Panc1 (cell line): ENCODE data around the gene GULP1. TPM values are rescaled to one million over a fixed set of nuclear protein-coding genes. Genes with fewer than 3 reads are reported as not detected.

Source experiments
- ATAC-seq: fragments of 200-7000 bp; cut with Tn5 transposase; 2 replicates; pipeline ENCODE4 v1.9.1; 2020; ENCODE audit warnings: mild to moderate bottlenecking, moderate library complexity
- BruUV-seq: library from RNA; stranded (reverse); fragments of 400-500 nt; replicated peaks from 2 replicates; lab custom pipeline; 2021; lab: Mats Ljungman, UMichigan
- CTCF ChIA-PET: fragments of 300-600 bp; sonication (Branson Sonifier 250); formaldehyde crosslinking; loops from one replicate; lab custom pipeline; 2022; ENCODE audit warnings: antibody characterized with exemption; lab: Charles Lee
- POLR2A ChIA-PET: fragments of 300-600 bp; sonication (Branson Sonifier 250); formaldehyde crosslinking; loops from one replicate; lab custom pipeline; 2022; ENCODE audit warnings: antibody characterized with exemption; lab: Charles Lee
- DNase-seq: peaks from one replicate; pipeline ENCODE4 v3.0.0-alpha.2; 2010; ENCODE audit warnings: low read depth, low spot score
- H3K27ac ChIP-seq: 2 replicates; pipeline ENCODE4 v1.5.1; 2011; ENCODE audit warnings: mild to moderate bottlenecking, low read length, inconsistent platforms
- H3K27me3 ChIP-seq: fragments of 200-500 bp; sonication (Bioruptor generic); 2 replicates; pipeline ENCODE4 v1.6.0; 2014; ENCODE audit warnings: low read length, inconsistent platforms; ENCODE audit not compliant: control insufficient read depth, insufficient read depth
- H3K36me3 ChIP-seq: fragments of 200-500 bp; sonication (Bioruptor generic); 2 replicates; pipeline ENCODE4 v1.5.1; 2014; ENCODE audit warnings: inconsistent platforms, mild to moderate bottlenecking, low read length, moderate library complexity; ENCODE audit not compliant: control insufficient read depth, insufficient read depth
- H3K4me1 ChIP-seq: 2 replicates; pipeline ENCODE4 v1.5.1; 2011; ENCODE audit warnings: inconsistent platforms, mild to moderate bottlenecking, low read length, moderate library complexity; ENCODE audit not compliant: control insufficient read depth, insufficient read depth
- H3K4me3 ChIP-seq, 2 experiments: 2 replicates each; pipeline ENCODE4 v1.5.1; 2011 to 2012; ENCODE audit warnings: low read depth in 2 of 2, low read length in 2 of 2, mild to moderate bottlenecking in 2 of 2, inconsistent platforms in 1 of 2, moderate library complexity in 1 of 2
- H3K9me3 ChIP-seq: fragments of 200-500 bp; sonication (Bioruptor generic); 2 replicates; pipeline ENCODE4 v1.5.1; 2014; ENCODE audit warnings: low read depth, mild to moderate bottlenecking, inconsistent platforms, low read length, moderate library complexity; ENCODE audit not compliant: control insufficient read depth, insufficient read depth
- POLR2AphosphoS5 ChIP-seq: IDR thresholded peaks from 2 replicates; pipeline ENCODE4 v1.6.1; 2012; ENCODE audit warnings: mild to moderate bottlenecking, low read depth, low read length, moderate library complexity
- SIN3A ChIP-seq: IDR thresholded peaks from 2 replicates; pipeline ENCODE4 v1.6.1; 2012; ENCODE audit warnings: low read depth, mild to moderate bottlenecking, low read length, moderate library complexity, borderline replicate concordance; ENCODE audit not compliant: insufficient read depth
- TCF7L2 ChIP-seq: IDR thresholded peaks from 2 replicates; pipeline ENCODE4 v1.6.1; 2011; ENCODE audit warnings: mild to moderate bottlenecking, low read depth, low read length, inconsistent platforms
- in situ Hi-C: cut with HindIII; loops from 2 replicates; pipeline ENCODE4 v1.10.0; 2016; ENCODE audit warnings: low sequenced_read_pairs, low pct_unique_long_range_greater_than_20kb
- intact Hi-C: fragments of 100-400 bp; cut with micrococcal nuclease; formaldehyde crosslinking; loops from one replicate; pipeline ENCODE4 v1.10.0; 2022; ENCODE audit not compliant: unreplicated experiment
- total RNA-seq: library from RNA; stranded (reverse); gene quantifications from one replicate; pipeline ENCODE4 v1.2.1, GENCODE V29; 2021; ENCODE audit not compliant: unreplicated experiment
- TF ChIP-seq, protein P1 (sequence below), 2 experiments: IDR thresholded peaks; 2 replicates each; pipeline ENCODE4 v1.6.1; 2011 to 2012; ENCODE audit warnings: low read depth in 2 of 2, control low read depth in 1 of 2, low read length in 1 of 2, mild to moderate bottlenecking in 1 of 2, moderate library complexity in 1 of 2; ENCODE audit not compliant: insufficient read depth in 1 of 2
- TF ChIP-seq, protein P2 (sequence below): fragments of 450-650 bp; IDR thresholded peaks from 2 replicates; pipeline ENCODE4 v1.5.1; 2017; ENCODE audit warnings: mild to moderate bottlenecking

GULP1 gene
- total RNA-seq, 1 experiment from 2014 or later, result 51.5 TPM

DNA sequence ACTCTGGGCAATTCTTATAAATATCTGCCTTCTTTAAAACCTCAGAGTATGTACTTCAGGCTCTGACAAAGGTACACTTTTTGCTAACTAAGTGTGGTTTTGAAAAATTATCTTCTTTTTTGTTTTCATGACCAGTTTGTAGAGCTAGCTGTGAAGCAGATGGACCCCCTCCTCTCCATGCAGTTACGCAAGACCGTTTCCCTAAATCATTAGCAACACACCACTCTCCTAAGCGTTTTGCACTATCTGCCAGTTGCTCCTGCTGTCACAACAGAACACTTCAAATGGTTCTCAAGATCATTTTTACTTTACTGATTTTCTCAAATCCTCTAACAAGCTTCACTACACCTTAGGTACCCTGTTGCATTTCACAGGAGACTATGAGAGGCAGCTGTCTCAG is 53.3 kb downstream of the GULP1 start:
- in situ Hi-C loops (no loop called here), intact Hi-C loops (no loop called here)
- peaks cover 15% of the 10 kb centered on the region; the same call in 1 of the 2 replicates for H3K4me1 ChIP-seq
- DNase-seq (no peak), ATAC-seq (no peak)
- ChIA-PET CTCF (no interaction called here), POLR2A (no interaction called here)
- no peaks in the 10 kb centered on the region for H3K36me3 ChIP-seq
- TF ChIP-seq, protein P1, sequence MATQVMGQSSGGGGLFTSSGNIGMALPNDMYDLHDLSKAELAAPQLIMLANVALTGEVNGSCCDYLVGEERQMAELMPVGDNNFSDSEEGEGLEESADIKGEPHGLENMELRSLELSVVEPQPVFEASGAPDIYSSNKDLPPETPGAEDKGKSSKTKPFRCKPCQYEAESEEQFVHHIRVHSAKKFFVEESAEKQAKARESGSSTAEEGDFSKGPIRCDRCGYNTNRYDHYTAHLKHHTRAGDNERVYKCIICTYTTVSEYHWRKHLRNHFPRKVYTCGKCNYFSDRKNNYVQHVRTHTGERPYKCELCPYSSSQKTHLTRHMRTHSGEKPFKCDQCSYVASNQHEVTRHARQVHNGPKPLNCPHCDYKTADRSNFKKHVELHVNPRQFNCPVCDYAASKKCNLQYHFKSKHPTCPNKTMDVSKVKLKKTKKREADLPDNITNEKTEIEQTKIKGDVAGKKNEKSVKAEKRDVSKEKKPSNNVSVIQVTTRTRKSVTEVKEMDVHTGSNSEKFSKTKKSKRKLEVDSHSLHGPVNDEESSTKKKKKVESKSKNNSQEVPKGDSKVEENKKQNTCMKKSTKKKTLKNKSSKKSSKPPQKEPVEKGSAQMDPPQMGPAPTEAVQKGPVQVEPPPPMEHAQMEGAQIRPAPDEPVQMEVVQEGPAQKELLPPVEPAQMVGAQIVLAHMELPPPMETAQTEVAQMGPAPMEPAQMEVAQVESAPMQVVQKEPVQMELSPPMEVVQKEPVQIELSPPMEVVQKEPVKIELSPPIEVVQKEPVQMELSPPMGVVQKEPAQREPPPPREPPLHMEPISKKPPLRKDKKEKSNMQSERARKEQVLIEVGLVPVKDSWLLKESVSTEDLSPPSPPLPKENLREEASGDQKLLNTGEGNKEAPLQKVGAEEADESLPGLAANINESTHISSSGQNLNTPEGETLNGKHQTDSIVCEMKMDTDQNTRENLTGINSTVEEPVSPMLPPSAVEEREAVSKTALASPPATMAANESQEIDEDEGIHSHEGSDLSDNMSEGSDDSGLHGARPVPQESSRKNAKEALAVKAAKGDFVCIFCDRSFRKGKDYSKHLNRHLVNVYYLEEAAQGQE (IDR thresholded peaks at IDR 0.05; ENCODE audit: insufficient read depth in 1 of 2, low read depth in 2 of 2, low read length in 1 of 2), result no peak
- TF ChIP-seq POLR2AphosphoS5, result no peak
- no TSS peak for BruUV-seq
- no peaks in the 10 kb centered on the region for H3K9me3 ChIP-seq
- H3K27ac ChIP-seq, result peak overlapping the region; percentile 19; the same call in 1 of the 2 replicates
- no peaks in the 10 kb centered on the region for H3K27me3 ChIP-seq
- H3K4me3 ChIP-seq, result no peak overlapping the region

DNA sequence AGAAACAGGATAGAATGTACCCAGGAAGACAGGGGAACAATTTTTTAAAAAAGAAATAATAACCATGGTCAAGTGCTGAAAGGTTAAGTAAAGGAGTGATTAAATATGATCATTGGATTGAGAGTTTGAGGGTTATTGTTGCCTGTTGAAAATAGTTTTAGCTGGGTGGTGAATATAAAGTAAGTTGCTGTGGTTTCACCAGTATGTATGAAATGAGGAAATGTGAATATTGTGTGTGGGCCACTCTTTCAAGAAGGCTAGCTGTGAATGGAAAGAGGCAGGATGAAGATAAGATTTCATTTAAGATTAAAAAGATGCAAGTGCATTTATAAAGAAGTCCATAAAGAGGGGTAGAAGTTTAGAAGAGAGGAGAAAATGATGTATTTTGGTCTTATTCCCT is 53.8 kb downstream of the GULP1 start:
- Histone ChIP-seq H3K36me3 (no peaks in the 10 kb centered on the region), H3K4me3 (no peak overlapping the region), H3K27ac (no peak overlapping the region), H3K27me3 (no peaks in the 10 kb centered on the region), H3K9me3 (no peaks in the 10 kb centered on the region), H3K4me1 (peaks cover 15% of the 10 kb centered on the region; the same call in 1 of the 2 replicates)
- ATAC-seq (no peak), DNase-seq (no peak)
- TF ChIP-seq TCF7L2, result no peak
- TF ChIP-seq, protein P2, sequence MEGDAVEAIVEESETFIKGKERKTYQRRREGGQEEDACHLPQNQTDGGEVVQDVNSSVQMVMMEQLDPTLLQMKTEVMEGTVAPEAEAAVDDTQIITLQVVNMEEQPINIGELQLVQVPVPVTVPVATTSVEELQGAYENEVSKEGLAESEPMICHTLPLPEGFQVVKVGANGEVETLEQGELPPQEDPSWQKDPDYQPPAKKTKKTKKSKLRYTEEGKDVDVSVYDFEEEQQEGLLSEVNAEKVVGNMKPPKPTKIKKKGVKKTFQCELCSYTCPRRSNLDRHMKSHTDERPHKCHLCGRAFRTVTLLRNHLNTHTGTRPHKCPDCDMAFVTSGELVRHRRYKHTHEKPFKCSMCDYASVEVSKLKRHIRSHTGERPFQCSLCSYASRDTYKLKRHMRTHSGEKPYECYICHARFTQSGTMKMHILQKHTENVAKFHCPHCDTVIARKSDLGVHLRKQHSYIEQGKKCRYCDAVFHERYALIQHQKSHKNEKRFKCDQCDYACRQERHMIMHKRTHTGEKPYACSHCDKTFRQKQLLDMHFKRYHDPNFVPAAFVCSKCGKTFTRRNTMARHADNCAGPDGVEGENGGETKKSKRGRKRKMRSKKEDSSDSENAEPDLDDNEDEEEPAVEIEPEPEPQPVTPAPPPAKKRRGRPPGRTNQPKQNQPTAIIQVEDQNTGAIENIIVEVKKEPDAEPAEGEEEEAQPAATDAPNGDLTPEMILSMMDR, result no peak
- TF ChIP-seq, protein P1 (IDR thresholded peaks at IDR 0.05; ENCODE audit: insufficient read depth in 1 of 2, low read depth in 2 of 2, low read length in 1 of 2), result no peak
- no peak for TF ChIP-seq SIN3A
- TF ChIP-seq POLR2AphosphoS5, result no peak
- in situ Hi-C loops (no loop called here), intact Hi-C loops (no loop called here)
- ChIA-PET POLR2A (no interaction called here), CTCF (no interaction called here)
- no TSS peak for BruUV-seq
